Measurements from ENCODE around the gene SBF2.

SBF2 gene

GRCh38 chr11:10097615-10098014 lies 196.4 kb downstream of the SBF2 start:
- Histone ChIP-seq H3K4me2 (ENCODE audit: low read length) (no peak overlapping the region), H3K9ac (ENCODE audit: low read length) (no peak overlapping the region), H3K56ac (ENCODE audit: low read length) (no peak overlapping the region), H3K79me1 (ENCODE audit: low read length) (peaks cover 2% of the 10 kb centered on the region), H2BK120ac (ENCODE audit: low read depth, low read length) (no peak overlapping the region), H4K5ac (ENCODE audit: low read length) (no peak overlapping the region), H2AK5ac (ENCODE audit: low read length) (no peak overlapping the region), H4K8ac (ENCODE audit: low read depth, low read length) (no peak overlapping the region), H3K4me1 (ENCODE audit: control insufficient read depth, low read depth, low read length) (no peaks in the 10 kb centered on the region), H3K79me2 (ENCODE audit: control insufficient read depth, insufficient read depth, low read length) (no peaks in the 10 kb centered on the region), H2BK15ac (replicated peaks; ENCODE audit: low read depth) (no peak overlapping the region), H3K18ac (ENCODE audit: low read length) (no peak overlapping the region), H3K27ac (ENCODE audit: low read depth, low read length) (no peak overlapping the region), H3K23ac (ENCODE audit: low read length) (no peak overlapping the region), H3K4me3 (ENCODE audit: low read length) (no peak overlapping the region), H3K36me3 (ENCODE audit: control insufficient read depth, insufficient read depth, low read length) (no peaks in the 10 kb centered on the region), H3K4ac (ENCODE audit: low read depth, low read length) (no peak overlapping the region), H2BK5ac (ENCODE audit: low read length) (no peak overlapping the region), H3K27me3 (ENCODE audit: insufficient read depth, low read length, poor library complexity) (no peaks in the 10 kb centered on the region)
- WGBS (ENCODE audit: extremely low coverage, insufficient coverage, low lambda C conversion rate), result no CpG with 5 or more reads among the region's 4 CpGs
- no peak for DNase-seq

GRCh38 chr11:10096987-10097386 lies 197.0 kb downstream of the SBF2 start:
- H3K4me1 ChIP-seq (ENCODE audit: control insufficient read depth, low read depth, low read length), result no peaks in the 10 kb centered on the region
- H3K9ac ChIP-seq (ENCODE audit: low read length), result no peak overlapping the region
- no peak overlapping the region for H2BK15ac ChIP-seq (replicated peaks; ENCODE audit: low read depth)
- H2BK120ac ChIP-seq (ENCODE audit: low read depth, low read length), result no peak overlapping the region
- no peak overlapping the region for H4K5ac ChIP-seq (ENCODE audit: low read length)
- H3K79me2 ChIP-seq (ENCODE audit: control insufficient read depth, insufficient read depth, low read length), result no peaks in the 10 kb centered on the region
- H3K27ac ChIP-seq (ENCODE audit: low read depth, low read length), result no peak overlapping the region
- H3K4me3 ChIP-seq (ENCODE audit: low read length), result no peak overlapping the region
- no CpG with 5 or more reads among the region's 5 CpGs for WGBS (ENCODE audit: extremely low coverage, insufficient coverage, low lambda C conversion rate)
- H3K4ac ChIP-seq (ENCODE audit: low read depth, low read length), result no peak overlapping the region
- H2BK5ac ChIP-seq (ENCODE audit: low read length), result no peak overlapping the region
- H2AK5ac ChIP-seq (ENCODE audit: low read length), result no peak overlapping the region
- H3K56ac ChIP-seq (ENCODE audit: low read length), result no peak overlapping the region
- no peak overlapping the region for H4K8ac ChIP-seq (ENCODE audit: low read depth, low read length)
- no peaks in the 10 kb centered on the region for H3K27me3 ChIP-seq (ENCODE audit: insufficient read depth, low read length, poor library complexity)
- H3K4me2 ChIP-seq (ENCODE audit: low read length), result no peak overlapping the region
- no peaks in the 10 kb centered on the region for H3K36me3 ChIP-seq (ENCODE audit: control insufficient read depth, insufficient read depth, low read length)
- no peak overlapping the region for H3K18ac ChIP-seq (ENCODE audit: low read length)
- peaks cover 2% of the 10 kb centered on the region for H3K79me1 ChIP-seq (ENCODE audit: low read length)
- DNase-seq, result peak; percentile 37
- no peak overlapping the region for H3K23ac ChIP-seq (ENCODE audit: low read length)

- Histone ChIP-seq H2BK15ac (replicated peaks; ENCODE audit: low read depth) (no peak overlapping the region), H4K5ac (ENCODE audit: low read length) (no peak overlapping the region), H3K18ac (ENCODE audit: low read length) (no peak overlapping the region), H2AK5ac (ENCODE audit: low read length) (no peak overlapping the region), H3K4me3 (ENCODE audit: low read length) (no peak overlapping the region), H3K27me3 (ENCODE audit: insufficient read depth, low read length, poor library complexity) (no peaks in the 10 kb centered on the region), H3K4me2 (ENCODE audit: low read length) (no peak overlapping the region), H3K79me2 (ENCODE audit: control insufficient read depth, insufficient read depth, low read length) (no peaks in the 10 kb centered on the region), H2BK5ac (ENCODE audit: low read length) (no peak overlapping the region), H3K27ac (ENCODE audit: low read depth, low read length) (no peak overlapping the region), H3K36me3 (ENCODE audit: control insufficient read depth, insufficient read depth, low read length) (no peaks in the 10 kb centered on the region), H2BK120ac (ENCODE audit: low read depth, low read length) (no peak overlapping the region), H3K4me1 (ENCODE audit: control insufficient read depth, low read depth, low read length) (no peaks in the 10 kb centered on the region), H3K56ac (ENCODE audit: low read length) (no peak overlapping the region), H3K79me1 (ENCODE audit: low read length) (peaks cover 2% of the 10 kb centered on the region), H3K23ac (ENCODE audit: low read length) (no peak overlapping the region), H4K8ac (ENCODE audit: low read depth, low read length) (no peak overlapping the region), H3K4ac (ENCODE audit: low read depth, low read length) (no peak overlapping the region), H3K9ac (ENCODE audit: low read length) (no peak overlapping the region)
- DNase-seq, result no peak
- no CpG with 5 or more reads among the region's 4 CpGs for WGBS (ENCODE audit: extremely low coverage, insufficient coverage, low lambda C conversion rate)
Observed at GRCh38 chr11:10095412-10096208, 198.4 kb downstream of the SBF2 start.

- Histone ChIP-seq H2AK5ac (ENCODE audit: low read length) (no peak overlapping the region), H4K8ac (ENCODE audit: low read depth, low read length) (no peak overlapping the region), H3K27me3 (ENCODE audit: insufficient read depth, low read length, poor library complexity) (no peaks in the 10 kb centered on the region), H3K4me2 (ENCODE audit: low read length) (no peak overlapping the region), H3K18ac (ENCODE audit: low read length) (no peak overlapping the region), H3K36me3 (ENCODE audit: control insufficient read depth, insufficient read depth, low read length) (no peaks in the 10 kb centered on the region), H3K79me1 (ENCODE audit: low read length) (no peaks in the 10 kb centered on the region), H3K79me2 (ENCODE audit: control insufficient read depth, insufficient read depth, low read length) (no peaks in the 10 kb centered on the region), H3K9ac (ENCODE audit: low read length) (no peak overlapping the region), H3K56ac (ENCODE audit: low read length) (no peak overlapping the region), H3K4me3 (ENCODE audit: low read length) (no peak overlapping the region), H2BK120ac (ENCODE audit: low read depth, low read length) (no peak overlapping the region), H3K4me1 (ENCODE audit: control insufficient read depth, low read depth, low read length) (no peaks in the 10 kb centered on the region), H3K27ac (ENCODE audit: low read depth, low read length) (no peak overlapping the region), H4K5ac (ENCODE audit: low read length) (no peak overlapping the region), H3K4ac (ENCODE audit: low read depth, low read length) (no peak overlapping the region), H2BK5ac (ENCODE audit: low read length) (no peak overlapping the region), H3K23ac (ENCODE audit: low read length) (no peak overlapping the region), H2BK15ac (replicated peaks; ENCODE audit: low read depth) (no peak overlapping the region)
- WGBS (ENCODE audit: extremely low coverage, insufficient coverage, low lambda C conversion rate), result no CpG with 5 or more reads among the region's 5 CpGs
- DNase-seq, result no peak
Observed at GRCh38 chr11:10092426-10092825, 201.6 kb downstream of the SBF2 start.

- H3K56ac ChIP-seq (ENCODE audit: low read length), result no peak overlapping the region
- no peaks in the 10 kb centered on the region for H3K4me1 ChIP-seq (ENCODE audit: control insufficient read depth, low read depth, low read length)
- H4K5ac ChIP-seq (ENCODE audit: low read length), result no peak overlapping the region
- no peak overlapping the region for H3K9ac ChIP-seq (ENCODE audit: low read length)
- DNase-seq, result no peak
- H3K27ac ChIP-seq (ENCODE audit: low read depth, low read length), result no peak overlapping the region
- no peak overlapping the region for H3K4ac ChIP-seq (ENCODE audit: low read depth, low read length)
- H3K79me2 ChIP-seq (ENCODE audit: control insufficient read depth, insufficient read depth, low read length), result no peaks in the 10 kb centered on the region
- no peaks in the 10 kb centered on the region for H3K27me3 ChIP-seq (ENCODE audit: insufficient read depth, low read length, poor library complexity)
- no peaks in the 10 kb centered on the region for H3K79me1 ChIP-seq (ENCODE audit: low read length)
- WGBS (ENCODE audit: extremely low coverage, insufficient coverage, low lambda C conversion rate), result no CpG with 5 or more reads among the region's 3 CpGs
- H3K18ac ChIP-seq (ENCODE audit: low read length), result no peak overlapping the region
- H3K4me2 ChIP-seq (ENCODE audit: low read length), result no peak overlapping the region
- no peak overlapping the region for H2AK5ac ChIP-seq (ENCODE audit: low read length)
- no peak overlapping the region for H3K23ac ChIP-seq (ENCODE audit: low read length)
- H2BK5ac ChIP-seq (ENCODE audit: low read length), result no peak overlapping the region
- H2BK120ac ChIP-seq (ENCODE audit: low read depth, low read length), result no peak overlapping the region
- H3K4me3 ChIP-seq (ENCODE audit: low read length), result no peak overlapping the region
- H2BK15ac ChIP-seq (replicated peaks; ENCODE audit: low read depth), result no peak overlapping the region
- no peaks in the 10 kb centered on the region for H3K36me3 ChIP-seq (ENCODE audit: control insufficient read depth, insufficient read depth, low read length)
- H4K8ac ChIP-seq (ENCODE audit: low read depth, low read length), result no peak overlapping the region
Observed at GRCh38 chr11:10091314-10092045, 202.5 kb downstream of the SBF2 start.
